Esophagus muscularis mucosa (tissue), 4 donors: ENCODE results near the gene TOX2. TPM values are rescaled to one million over a fixed set of nuclear protein-coding genes. Genes with fewer than 3 reads are reported as not detected.

Experiments used
- DNase-seq: peaks from one replicate; pipeline ENCODE4 v3.0.0-alpha.2; 2017; ENCODE audit errors: extremely low spot score
- H3K27ac ChIP-seq, 4 donors: fragments of 200-600 bp; sonication (generic); replicated peaks in 1 of 4; 1 replicate in 3 of 4; 2 replicates in 1 of 4; pipeline ENCODE4 v1.5.1; 2016 to 2019; ENCODE audit warnings: mild to moderate bottlenecking in 1 of 4
- H3K27me3 ChIP-seq, 4 donors: fragments of 200-600 bp; sonication (generic); one replicate each; pipeline versions ENCODE4 v1.5.1 to v1.6.0; 2016 to 2019
- H3K36me3 ChIP-seq, 4 donors: fragments of 200-600 bp; sonication (generic); one replicate each; pipeline ENCODE4 v1.5.1; 2016 to 2019
- H3K4me1 ChIP-seq, 4 donors: fragments of 200-600 bp; sonication (generic); one replicate each; pipeline ENCODE4 v1.5.1; 2016 to 2019
- H3K4me3 ChIP-seq, 4 donors: fragments of 200-600 bp; sonication (generic); 1 replicate in 2 of 4; 2 replicates in 2 of 4; pipeline ENCODE4 v1.5.1; 2016 to 2019; ENCODE audit warnings: mild to moderate bottlenecking in 4 of 4, moderate library complexity in 1 of 4
- H3K9me3 ChIP-seq, 4 donors: fragments of 200-600 bp; sonication (generic); 1 replicate in 3 of 4; 2 replicates in 1 of 4; pipeline ENCODE4 v1.5.1; 2016 to 2019
- EP300 ChIP-seq: sonication (generic); formaldehyde crosslinking; IDR thresholded peaks from one replicate; pipeline ENCODE4 v1.6.1; 2017; ENCODE audit warnings: antibody characterized with exemption
- POLR2A ChIP-seq: fragments of 450-650 bp; IDR thresholded peaks from one replicate; pipeline ENCODE4 v1.6.1; 2017; ENCODE audit warnings: antibody characterized with exemption, moderate library complexity, mild to moderate bottlenecking, low read depth
- POLR2AphosphoS5 ChIP-seq, 2 donors: sonication (generic); formaldehyde crosslinking; IDR thresholded peaks; one replicate each; pipeline ENCODE4 v1.6.1; 2017; ENCODE audit warnings: antibody characterized with exemption in 2 of 2
- WGBS: methylation state at CpG from one replicate; pipeline ENCODE4 v1.1.5; 2018; 5-methylcytosine and 5-hydroxymethylcytosine counted together
- intact Hi-C: fragments of 100-400 bp; cut with DNase I; formaldehyde crosslinking; loops from one replicate; pipeline ENCODE4 v1.15.1; 2023
- total RNA-seq, 4 donors: library from RNA; depleted of rRNA; stranded (reverse); fragments of >200 nt; gene quantifications; one replicate each; pipeline versions ENCODE4 v1.1.0 to v1.2.1, GENCODE V29; 2016
- TF ChIP-seq, protein P1 (sequence below), 3 experiments: fragments of 200-600 bp in 2 of 3; fragments of 450-650 bp in 1 of 3; sonication (generic) in 2 of 3; IDR thresholded peaks; one replicate each; pipeline ENCODE4 v1.5.1; 2017 to 2019; ENCODE audit warnings: antibody characterized with exemption in 3 of 3, mild to moderate bottlenecking in 2 of 3, moderate library complexity in 1 of 3

The TOX2 gene
- total RNA-seq, 4 donors from 2014 or later: 19.4 to 39.5 (median 32.8) TPM

DNA sequence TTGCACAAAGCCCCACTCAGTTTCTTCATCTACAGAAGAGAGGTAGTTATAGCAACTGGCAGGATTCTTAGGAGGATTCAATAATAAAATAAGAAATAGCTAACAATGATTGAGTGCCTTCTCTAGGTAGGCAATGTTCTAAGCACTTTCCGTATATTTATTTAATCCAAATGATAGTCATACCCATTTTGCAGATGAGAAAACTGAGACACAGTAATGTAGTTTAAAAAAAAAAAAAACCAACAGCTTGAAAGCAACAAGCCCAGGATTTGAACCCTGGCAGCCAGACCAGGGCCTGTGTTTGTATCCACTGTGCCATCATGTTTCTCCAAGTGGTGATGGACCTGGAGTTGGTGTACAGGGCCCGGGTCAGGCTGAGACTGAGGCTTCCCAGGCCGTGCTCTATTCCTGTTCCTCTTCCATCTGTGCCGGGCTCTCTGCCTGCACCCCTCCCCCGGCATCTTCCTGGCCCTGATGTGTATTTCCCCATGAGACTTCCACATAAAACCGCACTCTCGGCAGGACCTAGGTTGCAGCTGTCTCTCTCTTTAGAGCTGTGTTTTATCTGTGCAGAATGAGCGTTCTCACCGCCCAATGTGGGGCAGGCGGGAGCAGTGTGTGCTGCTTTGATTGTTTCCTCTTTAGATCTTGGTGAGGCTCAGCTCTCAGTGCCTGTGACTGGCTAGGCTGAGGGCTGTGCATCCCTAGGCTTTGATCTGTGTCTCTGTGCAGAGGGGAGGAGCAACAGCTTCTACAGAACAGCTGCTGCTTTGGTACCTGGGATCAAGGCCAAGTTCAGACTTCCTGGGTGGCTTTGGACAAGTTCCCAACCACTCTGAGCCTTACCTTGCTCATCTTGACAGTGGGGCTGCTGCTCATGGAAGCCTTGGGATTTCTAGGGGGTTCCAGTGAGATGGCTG, 49.5 kb downstream of the TOX2 start:
- H3K4me3 ChIP-seq: no peak overlapping the region
- no peak overlapping the region for H3K27ac ChIP-seq
- peaks cover 4 to 23% (median 20%) of the 10 kb centered on the region in 4 donors for H3K4me1 ChIP-seq
- 32% methylated on average over 10 of the region's 10 CpGs for WGBS
- DNase-seq: no peak
- intact Hi-C loops: no loop called here
- TF ChIP-seq POLR2AphosphoS5 (IDR thresholded peaks at IDR 0.05): no peak
- TF ChIP-seq POLR2A: no peak
- TF ChIP-seq, protein P1, sequence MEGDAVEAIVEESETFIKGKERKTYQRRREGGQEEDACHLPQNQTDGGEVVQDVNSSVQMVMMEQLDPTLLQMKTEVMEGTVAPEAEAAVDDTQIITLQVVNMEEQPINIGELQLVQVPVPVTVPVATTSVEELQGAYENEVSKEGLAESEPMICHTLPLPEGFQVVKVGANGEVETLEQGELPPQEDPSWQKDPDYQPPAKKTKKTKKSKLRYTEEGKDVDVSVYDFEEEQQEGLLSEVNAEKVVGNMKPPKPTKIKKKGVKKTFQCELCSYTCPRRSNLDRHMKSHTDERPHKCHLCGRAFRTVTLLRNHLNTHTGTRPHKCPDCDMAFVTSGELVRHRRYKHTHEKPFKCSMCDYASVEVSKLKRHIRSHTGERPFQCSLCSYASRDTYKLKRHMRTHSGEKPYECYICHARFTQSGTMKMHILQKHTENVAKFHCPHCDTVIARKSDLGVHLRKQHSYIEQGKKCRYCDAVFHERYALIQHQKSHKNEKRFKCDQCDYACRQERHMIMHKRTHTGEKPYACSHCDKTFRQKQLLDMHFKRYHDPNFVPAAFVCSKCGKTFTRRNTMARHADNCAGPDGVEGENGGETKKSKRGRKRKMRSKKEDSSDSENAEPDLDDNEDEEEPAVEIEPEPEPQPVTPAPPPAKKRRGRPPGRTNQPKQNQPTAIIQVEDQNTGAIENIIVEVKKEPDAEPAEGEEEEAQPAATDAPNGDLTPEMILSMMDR (IDR thresholded peaks at IDR 0.05): no peak
- no peak for TF ChIP-seq EP300
- H3K9me3 ChIP-seq: no peaks in the 10 kb centered on the region
- no peaks in the 10 kb centered on the region for H3K36me3 ChIP-seq
- no peaks in the 10 kb centered on the region for H3K27me3 ChIP-seq

- intact Hi-C loops: no loop called here
Measured at GRCh38 chr20:43968341-43969000, 53.8 kb downstream of the TOX2 start.

DNA sequence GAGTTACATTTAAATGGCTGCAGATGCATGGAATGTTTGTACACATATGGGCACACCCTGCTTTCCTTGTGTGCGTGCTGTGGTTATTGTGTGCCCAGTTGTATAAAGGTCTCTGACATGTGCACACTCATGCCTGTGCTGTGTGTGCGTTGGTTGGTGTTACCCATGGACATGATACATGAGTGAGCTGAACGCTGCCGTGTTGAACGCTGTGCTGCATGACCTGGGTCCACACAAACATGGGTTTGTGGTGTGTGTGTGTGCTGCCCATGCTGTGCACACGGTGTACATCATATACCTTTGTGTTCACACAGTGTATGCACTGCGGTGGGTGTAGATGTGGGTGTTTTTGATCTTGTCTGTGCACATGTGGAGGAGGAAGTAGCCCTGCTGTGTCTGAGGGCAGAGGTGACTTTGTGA, 54.4 kb downstream of the TOX2 start:
- no peaks in the 10 kb centered on the region for H3K27me3 ChIP-seq
- peaks cover 0 to 9% (median 7%) of the 10 kb centered on the region in 4 donors for H3K4me1 ChIP-seq
- H3K27ac ChIP-seq: no peak overlapping the region
- H3K36me3 ChIP-seq: peaks cover 0 to 4% (median 0%) of the 10 kb centered on the region in 4 donors
- DNase-seq: no peak
- intact Hi-C loops: no loop called here
- WGBS: 81% methylated on average over 7 of the region's 7 CpGs
- H3K4me3 ChIP-seq: no peak overlapping the region
- H3K9me3 ChIP-seq: no peaks in the 10 kb centered on the region
- TF ChIP-seq POLR2AphosphoS5 (IDR thresholded peaks at IDR 0.05): no peak
- no peak for TF ChIP-seq POLR2A
- TF ChIP-seq EP300: no peak
- TF ChIP-seq, protein P1 (IDR thresholded peaks at IDR 0.05): no peak

More at GRCh38 chr20:43968341-43969000, 53.8 kb downstream of the TOX2 start:
- Histone ChIP-seq H3K27me3 (no peaks in the 10 kb centered on the region), H3K4me1 (peaks cover 0 to 10% (median 8%) of the 10 kb centered on the region in 4 donors), H3K36me3 (no peaks in the 10 kb centered on the region), H3K27ac (no peak overlapping the region), H3K4me3 (no peak overlapping the region), H3K9me3 (no peaks in the 10 kb centered on the region)
- DNase-seq: no peak
- no peak for TF ChIP-seq POLR2AphosphoS5 (IDR thresholded peaks at IDR 0.05)
- WGBS: 54% methylated on average over 5 of the region's 5 CpGs

- no peaks in the 10 kb centered on the region for H3K27me3 ChIP-seq
- peaks cover 0 to 3% (median under 1%) of the 10 kb centered on the region in 4 donors for H3K4me1 ChIP-seq
- no peak for DNase-seq
- H3K4me3 ChIP-seq: no peak overlapping the region
- H3K27ac ChIP-seq: no peak overlapping the region
- WGBS: 92% methylated on average over 5 of the region's 8 CpGs
- TF ChIP-seq POLR2A (no peak), EP300 (no peak), POLR2AphosphoS5 (IDR thresholded peaks at IDR 0.05) (no peak)
- TF ChIP-seq, protein P1 (IDR thresholded peaks at IDR 0.05): no peak
- peaks cover 0 to 10% (median 0%) of the 10 kb centered on the region in 4 donors for H3K36me3 ChIP-seq
- intact Hi-C loops: no loop called here
- H3K9me3 ChIP-seq: no peaks in the 10 kb centered on the region
Measured at GRCh38 chr20:43969501-43970182, 55.0 kb downstream of the TOX2 start.

DNA sequence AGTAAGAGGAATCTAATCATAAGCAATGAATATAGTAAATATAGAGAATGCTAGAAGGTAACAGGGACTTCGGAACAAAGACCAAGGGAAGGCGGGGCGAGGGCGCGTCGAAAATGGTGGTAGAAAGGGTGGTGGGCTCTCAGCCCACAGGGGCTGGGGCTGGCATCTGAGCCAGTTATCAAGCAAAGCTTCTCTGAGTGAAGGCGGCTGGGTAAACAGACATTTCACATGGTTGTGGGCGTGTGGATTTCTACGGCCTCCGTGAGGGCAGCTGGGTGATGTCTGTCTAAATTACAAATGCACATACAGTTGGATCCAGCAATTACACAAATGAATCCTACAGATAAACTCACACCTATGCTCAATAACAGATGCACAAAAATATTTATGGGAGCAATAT, 56.6 kb downstream of the TOX2 start:
- intact Hi-C loops: no loop called here
- no peaks in the 10 kb centered on the region for H3K9me3 ChIP-seq
- DNase-seq: no peak
- no peaks in the 10 kb centered on the region for H3K27me3 ChIP-seq
- WGBS: 93% methylated on average over 10 of the region's 10 CpGs
- no peak for TF ChIP-seq EP300
- no peak for TF ChIP-seq POLR2A
- TF ChIP-seq, protein P1 (IDR thresholded peaks at IDR 0.05): no peak
- no peak for TF ChIP-seq POLR2AphosphoS5 (IDR thresholded peaks at IDR 0.05)
- no peaks in the 10 kb centered on the region for H3K4me1 ChIP-seq
- H3K4me3 ChIP-seq: no peak overlapping the region
- H3K36me3 ChIP-seq: peaks cover 0 to 11% (median 0%) of the 10 kb centered on the region in 4 donors
- H3K27ac ChIP-seq: no peak overlapping the region
